Panc1 (cell line): Measurements from ENCODE around the gene HPF1. TPM values are rescaled to one million over a fixed set of nuclear protein-coding genes. Genes with fewer than 3 reads are reported as not detected.

ENCODE experiments used
- ATAC-seq: fragments of 200-7000 bp; cut with Tn5 transposase; 2 replicates; pipeline ENCODE4 v1.9.1; 2020; ENCODE audit warnings: mild to moderate bottlenecking, moderate library complexity
- BruUV-seq: library from RNA; stranded (reverse); fragments of 400-500 nt; replicated peaks from 2 replicates; lab custom pipeline; 2021; lab: Mats Ljungman, UMichigan
- CTCF ChIA-PET: fragments of 300-600 bp; sonication (Branson Sonifier 250); formaldehyde crosslinking; loops from one replicate; lab custom pipeline; 2022; ENCODE audit warnings: antibody characterized with exemption; lab: Charles Lee
- POLR2A ChIA-PET: fragments of 300-600 bp; sonication (Branson Sonifier 250); formaldehyde crosslinking; loops from one replicate; lab custom pipeline; 2022; ENCODE audit warnings: antibody characterized with exemption; lab: Charles Lee
- DNase-seq: peaks from one replicate; pipeline ENCODE4 v3.0.0-alpha.2; 2010; ENCODE audit warnings: low read depth, low spot score
- H3K27ac ChIP-seq: 2 replicates; pipeline ENCODE4 v1.5.1; 2011; ENCODE audit warnings: mild to moderate bottlenecking, low read length, inconsistent platforms
- H3K27me3 ChIP-seq: fragments of 200-500 bp; sonication (Bioruptor generic); 2 replicates; pipeline ENCODE4 v1.6.0; 2014; ENCODE audit warnings: low read length, inconsistent platforms; ENCODE audit not compliant: control insufficient read depth, insufficient read depth
- H3K36me3 ChIP-seq: fragments of 200-500 bp; sonication (Bioruptor generic); 2 replicates; pipeline ENCODE4 v1.5.1; 2014; ENCODE audit warnings: inconsistent platforms, mild to moderate bottlenecking, low read length, moderate library complexity; ENCODE audit not compliant: control insufficient read depth, insufficient read depth
- H3K4me1 ChIP-seq: 2 replicates; pipeline ENCODE4 v1.5.1; 2011; ENCODE audit warnings: inconsistent platforms, mild to moderate bottlenecking, low read length, moderate library complexity; ENCODE audit not compliant: control insufficient read depth, insufficient read depth
- H3K4me3 ChIP-seq, 2 experiments: 2 replicates each; pipeline ENCODE4 v1.5.1; 2011 to 2012; ENCODE audit warnings: low read depth in 2 of 2, low read length in 2 of 2, mild to moderate bottlenecking in 2 of 2, inconsistent platforms in 1 of 2, moderate library complexity in 1 of 2
- H3K9me3 ChIP-seq: fragments of 200-500 bp; sonication (Bioruptor generic); 2 replicates; pipeline ENCODE4 v1.5.1; 2014; ENCODE audit warnings: low read depth, mild to moderate bottlenecking, inconsistent platforms, low read length, moderate library complexity; ENCODE audit not compliant: control insufficient read depth, insufficient read depth
- CTCF ChIP-seq: fragments of 450-650 bp; IDR thresholded peaks from 2 replicates; pipeline ENCODE4 v1.5.1; 2017; ENCODE audit warnings: mild to moderate bottlenecking
- POLR2AphosphoS5 ChIP-seq: IDR thresholded peaks from 2 replicates; pipeline ENCODE4 v1.6.1; 2012; ENCODE audit warnings: mild to moderate bottlenecking, low read depth, low read length, moderate library complexity
- REST ChIP-seq, 2 experiments: IDR thresholded peaks; 2 replicates each; pipeline ENCODE4 v1.6.1; 2011 to 2012; ENCODE audit warnings: low read depth in 2 of 2, control low read depth in 1 of 2, low read length in 1 of 2, mild to moderate bottlenecking in 1 of 2, moderate library complexity in 1 of 2; ENCODE audit not compliant: insufficient read depth in 1 of 2
- SIN3A ChIP-seq: IDR thresholded peaks from 2 replicates; pipeline ENCODE4 v1.6.1; 2012; ENCODE audit warnings: low read depth, mild to moderate bottlenecking, low read length, moderate library complexity, borderline replicate concordance; ENCODE audit not compliant: insufficient read depth
- TCF7L2 ChIP-seq: IDR thresholded peaks from 2 replicates; pipeline ENCODE4 v1.6.1; 2011; ENCODE audit warnings: mild to moderate bottlenecking, low read depth, low read length, inconsistent platforms
- in situ Hi-C: cut with HindIII; loops from 2 replicates; pipeline ENCODE4 v1.10.0; 2016; ENCODE audit warnings: low sequenced_read_pairs, low pct_unique_long_range_greater_than_20kb
- intact Hi-C: fragments of 100-400 bp; cut with micrococcal nuclease; formaldehyde crosslinking; loops from one replicate; pipeline ENCODE4 v1.10.0; 2022; ENCODE audit not compliant: unreplicated experiment
- total RNA-seq: library from RNA; stranded (reverse); gene quantifications from one replicate; pipeline ENCODE4 v1.2.1, GENCODE V29; 2021; ENCODE audit not compliant: unreplicated experiment

Gene HPF1
- total RNA-seq, 1 experiment from 2014 or later = 21.4 TPM

DNA sequence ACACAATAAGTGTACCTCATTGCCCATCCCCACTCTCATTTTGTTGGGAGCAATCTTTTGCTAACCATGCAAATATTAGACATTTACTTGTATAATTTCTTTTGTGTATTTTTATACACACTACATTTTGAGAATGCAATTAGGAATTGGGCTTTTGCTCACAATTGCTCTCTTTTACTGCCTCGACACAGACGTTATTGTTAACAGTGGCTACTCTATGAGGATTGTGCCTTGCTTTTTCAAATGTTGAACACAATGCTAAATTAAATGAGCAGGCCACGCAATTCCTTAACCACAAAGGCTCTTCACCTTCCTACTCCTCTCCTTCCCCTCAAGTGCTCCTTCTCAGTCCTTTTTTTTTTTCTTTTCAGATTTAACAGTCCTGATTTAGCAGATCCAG is 42.8 kb upstream of the HPF1 start:
- BruUV-seq = no TSS peak
- in situ Hi-C loops (loop anchor here (25.0 kb wide), 1 partner anchor 237 kb away; the partner anchor contains the start of gene MFAP3L), intact Hi-C loops (no loop called here)
- H3K27me3 ChIP-seq = no peaks in the 10 kb centered on the region
- H3K36me3 ChIP-seq = no peaks in the 10 kb centered on the region
- ChIA-PET CTCF (no interaction called here), POLR2A (no interaction called here)
- H3K4me1 ChIP-seq = no peaks in the 10 kb centered on the region
- H3K27ac ChIP-seq = no peak overlapping the region
- ATAC-seq (no peak), DNase-seq (no peak)
- H3K4me3 ChIP-seq = no peak overlapping the region
- no peak for TF ChIP-seq SIN3A
- TF ChIP-seq CTCF = no peak
- no peak for TF ChIP-seq REST (IDR thresholded peaks at IDR 0.05; ENCODE audit: insufficient read depth in 1 of 2, low read depth in 2 of 2, low read length in 1 of 2)
- no peak for TF ChIP-seq TCF7L2
- TF ChIP-seq POLR2AphosphoS5 = no peak
- H3K9me3 ChIP-seq = no peaks in the 10 kb centered on the region

GRCh38 chr4:169799260-169799659 is 41.5 kb upstream of the HPF1 start:
- Histone ChIP-seq H3K9me3 (no peaks in the 10 kb centered on the region), H3K36me3 (no peaks in the 10 kb centered on the region), H3K4me3 (no peak overlapping the region), H3K27me3 (no peaks in the 10 kb centered on the region), H3K4me1 (no peaks in the 10 kb centered on the region), H3K27ac (no peak overlapping the region)
- no peak for TF ChIP-seq TCF7L2
- CTCF ChIA-PET = no interaction called here
- ATAC-seq (no peak), DNase-seq (no peak)
- BruUV-seq = no TSS peak
- in situ Hi-C loops = no loop called here
- intact Hi-C loops = no loop called here
- POLR2A ChIA-PET = no interaction called here

DNA sequence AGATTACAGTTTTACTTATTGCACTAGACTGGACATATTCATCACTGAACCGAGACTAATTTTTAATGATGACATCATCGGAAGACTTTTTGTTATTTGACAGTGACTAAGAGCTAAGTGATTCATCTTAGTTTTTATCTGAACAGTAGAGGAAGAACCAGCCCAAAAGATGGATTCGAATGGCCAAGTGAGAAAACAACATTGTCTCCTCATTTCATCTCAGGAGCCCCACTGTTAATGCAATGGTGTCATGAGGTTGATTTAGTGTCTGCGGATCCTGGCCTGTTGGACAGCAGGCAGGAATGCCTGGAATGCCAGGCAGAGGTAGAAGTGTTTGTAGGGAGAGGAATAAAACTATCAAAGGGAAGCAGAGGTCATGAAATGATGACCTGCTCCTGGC is 37.8 kb upstream of the HPF1 start:
- BruUV-seq = no TSS peak
- TF ChIP-seq SIN3A = no peak
- intact Hi-C loops (no loop called here), in situ Hi-C loops (no loop called here)
- POLR2A ChIA-PET = no interaction called here
- H3K4me3 ChIP-seq = no peak overlapping the region
- DNase-seq = no peak
- H3K36me3 ChIP-seq = no peaks in the 10 kb centered on the region
- CTCF ChIA-PET = no interaction called here
- no peak for ATAC-seq
- no peak overlapping the region for H3K27ac ChIP-seq
- peaks cover 3% of the 10 kb centered on the region; the same call in 1 of the 2 replicates for H3K27me3 ChIP-seq
- no peaks in the 10 kb centered on the region for H3K4me1 ChIP-seq
- no peaks in the 10 kb centered on the region for H3K9me3 ChIP-seq
